ENCODE results near the gene DISP2.

DNA sequence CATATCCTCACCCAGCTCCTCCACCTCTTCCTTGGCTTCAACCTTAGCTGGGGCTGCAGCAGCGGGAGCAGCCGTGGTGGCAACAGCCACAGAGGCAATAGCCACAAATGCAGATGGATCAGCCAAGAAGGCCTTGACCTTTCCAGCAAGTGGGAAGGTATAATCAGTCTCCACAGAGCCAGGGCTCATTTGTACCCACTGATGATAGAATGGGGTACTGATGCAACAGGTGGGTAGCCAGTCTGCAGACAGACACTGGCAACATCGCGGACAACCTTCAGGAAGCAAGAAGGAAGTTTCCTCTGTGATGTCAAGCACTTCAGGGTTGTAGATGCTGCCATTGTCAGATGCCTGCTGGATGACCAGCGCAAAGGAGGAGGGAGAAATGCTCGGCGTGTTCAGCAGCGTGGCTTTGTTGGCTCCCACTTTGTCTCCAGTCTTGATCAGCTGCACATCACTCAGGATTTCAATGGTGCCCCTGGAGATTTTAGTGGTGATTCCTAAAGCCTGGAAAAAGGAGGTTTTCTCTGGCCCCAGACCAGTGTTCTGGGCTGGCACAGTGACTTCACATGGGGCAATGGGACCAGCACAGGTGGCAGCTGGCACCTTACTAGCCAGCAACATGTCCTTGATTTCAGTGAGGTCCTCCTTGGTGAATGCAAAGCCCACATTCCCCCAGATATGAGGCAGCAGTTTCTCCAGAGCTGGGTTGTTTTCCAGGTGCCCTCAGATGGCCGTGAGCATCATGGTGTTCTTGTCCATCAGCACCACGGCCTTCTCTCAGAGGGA lies 45.5 kb upstream of the DISP2 start:
- TF ChIP-seq POLR2A (IDR thresholded peaks at IDR 0.05) (no peak), POLR2AphosphoS5 (IDR thresholded peaks at IDR 0.05) (no peak)
- TF ChIP-seq, protein P1, sequence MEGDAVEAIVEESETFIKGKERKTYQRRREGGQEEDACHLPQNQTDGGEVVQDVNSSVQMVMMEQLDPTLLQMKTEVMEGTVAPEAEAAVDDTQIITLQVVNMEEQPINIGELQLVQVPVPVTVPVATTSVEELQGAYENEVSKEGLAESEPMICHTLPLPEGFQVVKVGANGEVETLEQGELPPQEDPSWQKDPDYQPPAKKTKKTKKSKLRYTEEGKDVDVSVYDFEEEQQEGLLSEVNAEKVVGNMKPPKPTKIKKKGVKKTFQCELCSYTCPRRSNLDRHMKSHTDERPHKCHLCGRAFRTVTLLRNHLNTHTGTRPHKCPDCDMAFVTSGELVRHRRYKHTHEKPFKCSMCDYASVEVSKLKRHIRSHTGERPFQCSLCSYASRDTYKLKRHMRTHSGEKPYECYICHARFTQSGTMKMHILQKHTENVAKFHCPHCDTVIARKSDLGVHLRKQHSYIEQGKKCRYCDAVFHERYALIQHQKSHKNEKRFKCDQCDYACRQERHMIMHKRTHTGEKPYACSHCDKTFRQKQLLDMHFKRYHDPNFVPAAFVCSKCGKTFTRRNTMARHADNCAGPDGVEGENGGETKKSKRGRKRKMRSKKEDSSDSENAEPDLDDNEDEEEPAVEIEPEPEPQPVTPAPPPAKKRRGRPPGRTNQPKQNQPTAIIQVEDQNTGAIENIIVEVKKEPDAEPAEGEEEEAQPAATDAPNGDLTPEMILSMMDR (IDR thresholded peaks at IDR 0.05) = no peak

Data from breast epithelium (tissue), 3 donors.